Karpas-422 (cell line): Measurements from ENCODE around the gene KIF21A. TPM values are rescaled to one million over a fixed set of nuclear protein-coding genes. Genes with fewer than 3 reads are reported as not detected.
"Not testable (repeated sequence)": the region's sequence is repeated elsewhere in the genome, so short reads cannot be mapped to it uniquely, and the experiment has no call there.

Experiments
- DNase-seq: peaks from one replicate; pipeline ENCODE4 v3.0.0-alpha.2; 2015
- H2AFZ ChIP-seq: fragments of 200-600 bp; sonication (generic); 2 replicates; pipeline ENCODE4 v1.6.1; 2014; ENCODE audit warnings: antibody characterized with exemption, low read length, mixed read lengths
- H3K27ac ChIP-seq: fragments of 200-600 bp; sonication (generic); 2 replicates; pipeline ENCODE4 v1.5.1; 2014; ENCODE audit warnings: mild to moderate bottlenecking, low read length, moderate library complexity
- H3K27me3 ChIP-seq: fragments of 200-600 bp; sonication (generic); 2 replicates; pipeline ENCODE4 v1.6.1; 2014; ENCODE audit warnings: low read length, mixed read lengths
- H3K36me3 ChIP-seq: fragments of 200-600 bp; sonication (generic); 2 replicates; pipeline ENCODE4 v1.6.1; 2014; ENCODE audit warnings: low read length, mixed read lengths; ENCODE audit not compliant: insufficient read depth
- H3K4me1 ChIP-seq: fragments of 200-600 bp; sonication (generic); 2 replicates; pipeline ENCODE4 v1.6.1; 2014; ENCODE audit warnings: mild to moderate bottlenecking, low read length, mixed read lengths
- H3K4me2 ChIP-seq: fragments of 200-600 bp; sonication (generic); 2 replicates; pipeline ENCODE4 v1.6.1; 2014; ENCODE audit warnings: low read length, low read depth, mild to moderate bottlenecking; ENCODE audit not compliant: poor library complexity, severe bottlenecking
- H3K4me3 ChIP-seq: fragments of 200-600 bp; sonication (generic); 2 replicates; pipeline ENCODE4 v1.5.1; 2014; ENCODE audit warnings: mild to moderate bottlenecking, antibody characterized with exemption, low read length, mixed read lengths
- H3K79me2 ChIP-seq: fragments of 200-600 bp; sonication (generic); 2 replicates; pipeline ENCODE4 v1.6.1; 2014; ENCODE audit warnings: mild to moderate bottlenecking, low read length, mixed read lengths
- H3K9ac ChIP-seq: fragments of 200-600 bp; sonication (generic); 2 replicates; pipeline ENCODE4 v1.6.0; 2014; ENCODE audit warnings: low read length
- H3K9me2 ChIP-seq: fragments of 200-600 bp; sonication (generic), shearing (Covaris generic); replicated peaks from 2 replicates; pipeline ENCODE4 v1.6.0; 2014; ENCODE audit warnings: mild to moderate bottlenecking, low read length, moderate library complexity; ENCODE audit not compliant: insufficient read depth
- H3K9me3 ChIP-seq: fragments of 300-700, 200-600 bp; sonication (generic); 2 replicates; pipeline ENCODE4 v1.6.1; 2014; ENCODE audit warnings: low read length, mixed read lengths
- H4K20me1 ChIP-seq: fragments of 200-600 bp; sonication (generic); 2 replicates; pipeline ENCODE4 v1.6.1; 2014; ENCODE audit warnings: mild to moderate bottlenecking, antibody characterized with exemption, low read length, low read depth; ENCODE audit not compliant: insufficient read depth
- total RNA-seq: library from RNA; depleted of rRNA; stranded (reverse); fragments of >200 nt; shearing (Covaris generic); gene quantifications from 2 replicates; pipeline ENCODE4 v1.2.3, GENCODE V29; 2014; ENCODE audit warnings: low replicate concordance; rRNA removed

KIF21A gene, protein sequence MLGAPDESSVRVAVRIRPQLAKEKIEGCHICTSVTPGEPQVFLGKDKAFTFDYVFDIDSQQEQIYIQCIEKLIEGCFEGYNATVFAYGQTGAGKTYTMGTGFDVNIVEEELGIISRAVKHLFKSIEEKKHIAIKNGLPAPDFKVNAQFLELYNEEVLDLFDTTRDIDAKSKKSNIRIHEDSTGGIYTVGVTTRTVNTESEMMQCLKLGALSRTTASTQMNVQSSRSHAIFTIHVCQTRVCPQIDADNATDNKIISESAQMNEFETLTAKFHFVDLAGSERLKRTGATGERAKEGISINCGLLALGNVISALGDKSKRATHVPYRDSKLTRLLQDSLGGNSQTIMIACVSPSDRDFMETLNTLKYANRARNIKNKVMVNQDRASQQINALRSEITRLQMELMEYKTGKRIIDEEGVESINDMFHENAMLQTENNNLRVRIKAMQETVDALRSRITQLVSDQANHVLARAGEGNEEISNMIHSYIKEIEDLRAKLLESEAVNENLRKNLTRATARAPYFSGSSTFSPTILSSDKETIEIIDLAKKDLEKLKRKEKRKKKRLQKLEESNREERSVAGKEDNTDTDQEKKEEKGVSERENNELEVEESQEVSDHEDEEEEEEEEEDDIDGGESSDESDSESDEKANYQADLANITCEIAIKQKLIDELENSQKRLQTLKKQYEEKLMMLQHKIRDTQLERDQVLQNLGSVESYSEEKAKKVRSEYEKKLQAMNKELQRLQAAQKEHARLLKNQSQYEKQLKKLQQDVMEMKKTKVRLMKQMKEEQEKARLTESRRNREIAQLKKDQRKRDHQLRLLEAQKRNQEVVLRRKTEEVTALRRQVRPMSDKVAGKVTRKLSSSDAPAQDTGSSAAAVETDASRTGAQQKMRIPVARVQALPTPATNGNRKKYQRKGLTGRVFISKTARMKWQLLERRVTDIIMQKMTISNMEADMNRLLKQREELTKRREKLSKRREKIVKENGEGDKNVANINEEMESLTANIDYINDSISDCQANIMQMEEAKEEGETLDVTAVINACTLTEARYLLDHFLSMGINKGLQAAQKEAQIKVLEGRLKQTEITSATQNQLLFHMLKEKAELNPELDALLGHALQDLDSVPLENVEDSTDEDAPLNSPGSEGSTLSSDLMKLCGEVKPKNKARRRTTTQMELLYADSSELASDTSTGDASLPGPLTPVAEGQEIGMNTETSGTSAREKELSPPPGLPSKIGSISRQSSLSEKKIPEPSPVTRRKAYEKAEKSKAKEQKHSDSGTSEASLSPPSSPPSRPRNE (N-terminal part only)
- 0.32 and 0.82 TPM in 2 replicates for total RNA-seq

DNA sequence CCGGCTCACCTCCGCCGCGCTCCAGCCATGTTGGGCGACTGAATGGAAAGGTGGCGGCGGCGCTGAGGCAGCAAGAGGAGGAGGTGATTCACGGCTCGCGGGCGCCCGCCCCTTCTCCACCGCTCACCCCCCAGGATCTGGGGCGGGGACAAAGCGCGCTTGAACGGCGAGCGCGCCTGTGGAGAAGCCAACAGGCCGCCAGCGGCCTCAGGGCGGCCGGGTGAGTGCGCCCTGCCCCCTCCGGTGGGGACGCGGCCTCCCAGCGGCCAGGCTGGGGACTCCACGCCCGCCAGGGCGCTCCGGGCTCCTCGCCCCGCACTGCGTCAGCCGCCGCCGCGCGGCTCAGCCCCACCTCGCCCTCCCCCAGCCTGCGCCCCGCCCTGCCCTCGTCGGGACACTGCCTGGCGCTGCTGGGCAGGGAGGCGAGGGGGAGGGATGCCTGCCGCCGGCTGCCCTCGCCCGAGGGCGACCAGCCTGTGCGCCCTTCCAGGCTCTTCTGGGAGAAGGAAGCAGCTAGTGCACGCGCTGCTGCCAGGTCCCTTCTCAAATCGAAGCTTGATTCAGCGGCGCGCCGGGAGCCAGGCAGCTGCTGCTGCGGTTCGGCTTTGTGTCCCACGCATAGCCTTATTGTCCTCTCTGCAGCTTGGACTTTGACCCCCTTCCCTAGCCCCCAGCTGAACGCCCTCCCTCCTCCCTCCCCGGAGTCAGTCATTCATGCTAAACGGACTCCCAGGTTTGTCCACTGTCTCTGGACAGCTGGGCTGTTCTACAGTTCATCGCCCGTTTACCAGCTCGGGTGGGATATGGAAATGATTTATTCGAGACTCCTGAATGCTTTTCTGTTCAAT, at the start of gene KIF21A:
TSS of gene KIF21A (minus strand) at position 40 of the 848 bp plus-strand sequence. CDS start 150 bp downstream, outside the sequence.
- no peaks in the 10 kb centered on the region for H3K79me2 ChIP-seq

DNA sequence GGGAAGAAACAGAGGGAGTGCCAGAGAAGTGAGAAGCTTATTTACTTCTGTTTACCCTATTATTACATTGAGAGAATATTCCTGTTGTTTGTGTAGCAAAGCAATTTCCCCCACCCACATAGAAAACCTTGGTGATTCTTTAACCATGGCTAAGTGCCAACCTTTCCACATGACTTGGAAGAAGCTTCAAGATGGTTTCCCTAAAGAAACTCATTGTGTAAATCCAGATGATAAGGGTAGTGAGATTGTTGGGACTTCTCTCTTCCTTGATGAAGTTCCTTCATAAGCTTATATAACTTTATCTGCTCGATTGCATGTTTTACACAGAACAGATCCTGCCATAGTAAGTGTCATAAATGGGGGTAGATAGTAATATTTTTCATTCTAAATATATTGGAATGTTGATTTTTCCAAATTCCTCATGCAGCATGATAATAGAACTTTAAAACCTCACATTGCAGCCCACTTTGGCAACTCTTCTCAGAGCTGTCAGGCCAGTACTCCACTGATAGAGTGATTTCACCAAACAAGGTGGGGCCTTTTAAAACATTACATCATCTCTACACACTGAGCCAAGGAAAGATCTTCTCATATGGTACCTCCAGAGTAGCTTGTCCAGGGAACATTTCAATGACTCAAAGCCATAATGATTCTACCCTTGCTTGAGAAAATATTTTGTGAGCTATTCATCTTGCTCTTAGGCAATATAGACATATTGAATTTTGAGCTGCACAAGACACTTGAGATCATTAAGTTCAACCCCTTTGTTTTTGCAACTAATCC, 47.8 kb upstream of the KIF21A start:
- H4K20me1 ChIP-seq: no peaks in the 10 kb centered on the region
- H3K9me2 ChIP-seq: no peaks in the 10 kb centered on the region
- H3K36me3 ChIP-seq: no peaks in the 10 kb centered on the region; the same call in 1 of the 2 replicates
- no peak overlapping the region for H3K4me3 ChIP-seq
- H3K27me3 ChIP-seq: no peaks in the 10 kb centered on the region
- H2AFZ ChIP-seq: no peak overlapping the region
- DNase-seq: no peak
- H3K4me2 ChIP-seq: no peak overlapping the region
- peaks cover 11% of the 10 kb centered on the region for H3K9me3 ChIP-seq
- H3K79me2 ChIP-seq: no peaks in the 10 kb centered on the region
- H3K4me1 ChIP-seq: no peaks in the 10 kb centered on the region
- H3K27ac ChIP-seq: no peak overlapping the region
- no peak overlapping the region for H3K9ac ChIP-seq

More for the DNA sequence above, at the start of gene KIF21A:
- no peaks in the 10 kb centered on the region for H3K27me3 ChIP-seq
- H3K36me3 ChIP-seq: no peaks in the 10 kb centered on the region
- no peaks in the 10 kb centered on the region for H3K9me2 ChIP-seq
- H3K4me2 ChIP-seq: peak within 1 kb of the TSS; percentile 67
- peak within 1 kb of the TSS; percentile 89 for H2AFZ ChIP-seq
- H4K20me1 ChIP-seq: no peaks in the 10 kb centered on the region
- H3K9ac ChIP-seq: peak within 1 kb of the TSS; percentile 45
- H3K4me1 ChIP-seq: peaks cover 10% of the 10 kb centered on the region
- H3K4me3 ChIP-seq: peak within 1 kb of the TSS; percentile 60
- no peaks in the 10 kb centered on the region for H3K9me3 ChIP-seq
- H3K27ac ChIP-seq: no peak within 1 kb of the TSS
- peak; percentile 72 for DNase-seq

DNA sequence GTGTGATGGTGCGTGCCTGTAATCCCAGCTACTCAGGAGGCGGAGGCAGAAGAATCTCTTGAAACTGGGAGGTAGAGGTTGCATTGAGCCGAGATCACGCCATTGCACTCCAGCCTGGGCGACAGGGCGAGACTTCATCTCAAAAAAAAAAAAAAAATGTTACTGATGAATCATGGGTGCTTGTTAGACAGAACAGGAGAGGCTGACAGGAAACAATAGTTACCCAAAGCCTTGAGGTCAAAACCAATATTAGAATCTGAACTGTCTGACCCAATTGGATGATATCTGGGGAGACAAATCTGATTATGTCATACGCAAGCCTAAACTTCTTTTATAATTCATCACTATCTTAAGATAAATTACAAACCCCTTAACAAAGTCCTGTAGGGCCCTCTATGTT, 40.7 kb upstream of the KIF21A start:
- H3K4me3 ChIP-seq: no peak overlapping the region
- H3K36me3 ChIP-seq: no peaks in the 10 kb centered on the region
- H3K27ac ChIP-seq: no peak overlapping the region
- no peaks in the 10 kb centered on the region for H3K4me1 ChIP-seq
- H3K79me2 ChIP-seq: no peaks in the 10 kb centered on the region
- no peaks in the 10 kb centered on the region for H4K20me1 ChIP-seq
- H3K27me3 ChIP-seq: no peaks in the 10 kb centered on the region
- no peak overlapping the region for H3K4me2 ChIP-seq
- H3K9ac ChIP-seq: no peak overlapping the region
- no peaks in the 10 kb centered on the region for H3K9me3 ChIP-seq
- no peak for DNase-seq
- no peaks in the 10 kb centered on the region for H3K9me2 ChIP-seq
- no peak overlapping the region for H2AFZ ChIP-seq

DNA sequence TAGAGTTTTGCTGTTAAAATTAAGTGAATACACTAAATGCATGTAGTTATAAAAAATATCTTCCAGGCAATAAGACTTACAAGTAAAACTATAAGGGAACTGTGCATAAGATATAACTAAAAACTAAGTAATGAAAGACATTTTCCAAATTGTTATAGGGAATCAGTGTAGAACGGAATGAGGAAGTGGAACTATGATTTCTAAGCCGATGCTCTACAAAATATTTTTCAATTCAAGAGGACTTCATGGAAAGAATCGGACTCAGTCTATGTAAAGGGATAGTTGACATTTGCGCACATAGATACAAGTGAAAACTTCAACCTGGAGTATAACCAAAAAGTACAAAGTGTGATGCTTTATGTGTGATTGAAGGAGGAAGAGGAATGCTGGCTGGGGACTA, 40.1 kb upstream of the KIF21A start:
- Histone ChIP-seq H3K4me2 (no peak overlapping the region), H3K9ac (no peak overlapping the region), H3K27ac (no peak overlapping the region), H3K36me3 (no peaks in the 10 kb centered on the region), H3K9me2 (no peaks in the 10 kb centered on the region), H3K9me3 (no peaks in the 10 kb centered on the region), H3K4me3 (no peak overlapping the region), H4K20me1 (no peaks in the 10 kb centered on the region), H3K79me2 (no peaks in the 10 kb centered on the region), H2AFZ (no peak overlapping the region), H3K4me1 (no peaks in the 10 kb centered on the region), H3K27me3 (no peaks in the 10 kb centered on the region)
- no peak for DNase-seq

DNA sequence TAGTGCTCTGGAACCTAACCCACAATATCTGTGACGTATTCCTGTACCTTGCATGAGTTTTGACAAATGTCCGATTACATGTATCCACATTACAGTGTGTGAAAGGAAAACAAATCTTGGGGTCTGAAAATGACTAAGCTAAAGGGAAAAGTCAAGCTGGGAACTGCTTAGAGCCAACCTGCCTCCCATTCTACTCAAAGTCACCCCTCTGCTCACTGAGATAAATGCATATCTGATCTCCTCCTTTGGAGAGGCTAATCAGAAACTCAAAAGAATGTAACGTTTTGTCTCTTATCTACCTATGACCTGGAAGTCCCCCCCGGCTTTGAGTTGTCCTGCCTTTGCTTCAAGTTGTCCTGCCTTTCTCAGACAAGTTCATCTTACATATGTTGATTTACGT, 34.0 kb upstream of the KIF21A start:
- Histone ChIP-seq H3K4me2 (no peak overlapping the region), H3K4me3 (no peak overlapping the region), H3K9me3 (no peaks in the 10 kb centered on the region), H3K9ac (no peak overlapping the region), H3K27ac (no peak overlapping the region), H3K27me3 (no peaks in the 10 kb centered on the region), H3K36me3 (no peaks in the 10 kb centered on the region), H2AFZ (no peak overlapping the region), H3K9me2 (no peaks in the 10 kb centered on the region), H3K4me1 (no peaks in the 10 kb centered on the region), H3K79me2 (no peaks in the 10 kb centered on the region), H4K20me1 (no peaks in the 10 kb centered on the region)
- no peak for DNase-seq

DNA sequence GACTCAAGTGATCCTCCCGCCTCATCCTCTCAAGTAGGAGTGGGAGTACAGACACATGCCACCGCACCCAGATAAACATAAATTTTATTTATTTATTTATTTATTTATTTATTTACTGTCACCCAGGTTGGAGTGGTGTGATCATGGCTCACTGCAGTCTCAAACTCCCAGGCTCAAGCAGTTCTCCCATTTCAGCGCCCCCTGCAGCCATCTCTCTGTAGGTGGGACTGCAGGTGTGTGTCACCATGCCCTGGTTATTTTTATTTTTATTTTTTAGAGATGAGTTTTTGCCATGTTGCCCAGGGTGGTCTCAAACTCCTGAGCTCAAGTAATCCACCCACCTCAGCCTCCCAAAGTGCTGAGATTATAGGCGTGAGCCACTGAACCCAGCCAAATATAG, 33.2 kb upstream of the KIF21A start:
- Histone ChIP-seq H4K20me1 (no peaks in the 10 kb centered on the region), H3K79me2 (no peaks in the 10 kb centered on the region), H3K4me3 (no peak overlapping the region), H3K9ac (no peak overlapping the region), H3K9me3 (no peaks in the 10 kb centered on the region), H3K9me2 (no peaks in the 10 kb centered on the region), H3K27ac (no peak overlapping the region), H2AFZ (no peak overlapping the region), H3K27me3 (no peaks in the 10 kb centered on the region), H3K4me1 (no peaks in the 10 kb centered on the region), H3K4me2 (no peak overlapping the region), H3K36me3 (no peaks in the 10 kb centered on the region)
- no peak for DNase-seq

DNA sequence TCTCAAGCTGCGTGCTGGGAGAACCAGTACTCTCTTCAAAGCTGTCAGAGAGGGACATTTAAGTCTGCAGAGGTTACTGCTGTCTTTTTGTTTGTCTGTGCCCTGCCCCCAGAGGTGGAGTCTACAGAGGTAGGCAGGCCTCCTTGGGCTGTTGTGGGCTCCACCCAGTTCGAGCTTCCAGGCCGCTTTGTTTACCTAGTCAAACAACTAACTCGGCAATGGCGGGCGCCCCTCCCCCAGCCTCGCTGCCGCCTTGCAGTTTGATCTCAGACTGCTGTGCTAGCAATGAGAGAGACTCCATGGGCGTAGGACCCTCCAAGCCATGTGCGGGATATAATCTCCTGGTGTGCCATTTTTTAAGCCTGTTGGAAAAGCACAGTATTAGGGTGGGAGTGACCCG, 32.2 kb upstream of the KIF21A start:
- H3K9ac ChIP-seq, H4K20me1 ChIP-seq, H3K4me3 ChIP-seq, H3K4me2 ChIP-seq, H3K27ac ChIP-seq, H2AFZ ChIP-seq, H3K4me1 ChIP-seq, H3K79me2 ChIP-seq, H3K36me3 ChIP-seq, H3K27me3 ChIP-seq, H3K9me2 ChIP-seq, H3K9me3 ChIP-seq, DNase-seq: not testable (repeated sequence)
